NCI-H2029 (cell line): Measurements from ENCODE around the gene DGKE.

Experiments used
- DNase-seq: peaks from one replicate; lab custom pipeline; 2025; lab: John Stamatoyannopoulos, UW

Gene DGKE

DNA sequence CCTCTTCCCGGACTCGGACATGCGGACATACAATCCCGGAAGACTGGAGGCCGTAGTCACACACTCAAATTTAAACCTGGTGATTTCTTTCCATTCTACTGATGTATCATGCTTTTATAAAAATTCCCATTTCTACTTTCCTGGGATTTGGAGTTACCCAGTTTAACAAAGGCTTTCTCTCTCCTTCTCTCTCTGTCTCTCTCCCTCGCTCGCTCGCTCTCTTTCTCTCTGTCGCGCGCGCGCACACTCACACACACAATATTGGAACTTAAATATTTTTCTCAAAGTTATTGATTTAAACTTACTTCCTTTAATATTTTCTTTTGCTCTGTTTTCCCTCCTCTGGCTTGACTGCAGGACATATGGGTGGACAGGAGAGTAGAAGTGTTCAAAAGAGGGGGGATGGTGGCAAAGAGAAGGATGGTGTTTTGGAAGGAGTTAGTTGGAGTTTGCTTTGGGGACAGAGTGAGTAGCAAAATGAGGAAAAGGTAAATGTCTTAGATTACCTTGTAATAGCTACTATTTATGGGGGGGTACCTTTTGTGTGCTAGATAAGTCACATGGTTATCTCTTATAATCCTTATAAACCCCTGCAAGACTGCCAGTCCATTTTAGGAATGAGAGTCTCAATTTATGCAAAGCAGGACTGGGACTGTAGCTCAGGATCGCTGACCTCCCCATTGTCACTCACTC is 80.8 kb downstream of the DGKE start:
- no peak for DNase-seq

DNA sequence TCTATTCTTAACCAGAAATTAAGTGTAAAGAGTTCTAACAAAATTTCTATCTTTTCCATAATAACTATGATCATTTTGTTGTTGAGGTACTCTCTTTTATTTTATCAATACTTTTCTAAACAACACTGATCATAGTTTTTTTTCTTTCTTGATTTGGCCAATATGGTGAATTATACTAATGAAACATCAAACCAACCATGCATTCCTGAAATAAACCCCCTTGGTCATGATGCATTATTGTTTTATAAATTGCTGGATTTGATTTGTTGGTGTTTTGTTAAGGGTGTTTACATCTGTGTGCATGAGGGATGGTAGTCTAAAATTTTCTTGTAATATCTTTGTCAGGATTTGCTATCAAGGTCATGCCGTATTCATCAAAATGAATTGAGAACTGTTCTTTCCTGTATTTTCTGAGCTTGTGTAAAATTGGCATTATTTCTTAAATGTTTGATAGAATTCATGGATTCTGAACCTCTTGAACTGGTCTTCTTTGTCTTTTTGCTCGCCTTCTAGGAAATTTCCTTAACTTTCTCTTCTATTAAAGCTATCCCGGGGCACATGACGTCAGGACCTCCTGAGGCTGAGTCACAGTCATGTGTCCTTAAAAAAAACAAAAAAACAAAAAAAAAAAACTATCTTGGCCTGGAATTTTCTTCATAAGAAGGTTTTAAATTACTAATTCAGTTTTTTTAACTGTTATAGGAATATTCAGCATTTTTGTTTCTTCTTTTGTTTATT is 83.8 kb downstream of the DGKE start:
- no peak for DNase-seq

DNA sequence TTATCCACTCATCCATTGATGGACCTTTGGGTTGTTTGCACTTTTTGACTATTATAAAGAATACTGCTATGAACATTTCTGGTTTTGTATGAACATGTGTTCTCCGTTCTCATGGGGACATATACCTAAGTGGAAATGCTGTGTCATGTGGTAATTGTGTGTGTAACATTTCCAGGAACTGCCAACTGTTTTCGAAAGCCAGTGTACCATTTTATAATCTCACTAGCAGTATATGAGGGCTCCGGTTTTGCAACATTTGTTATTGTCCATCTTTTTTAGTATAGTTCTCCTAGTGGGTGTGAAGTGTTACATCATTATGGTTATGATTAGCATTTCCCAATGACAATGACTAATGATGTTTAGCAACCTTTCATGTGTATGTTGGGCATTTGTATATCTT is 85.0 kb downstream of the DGKE start:
- DNase-seq: no peak
